NB4 (cell line): Measurements from ENCODE around the gene SSX4B.
"Not testable (repeated sequence)": the region's sequence is repeated elsewhere in the genome, so short reads cannot be mapped to it uniquely, and the experiment has no call there.

Experiments
- CTCF ChIP-seq: IDR thresholded peaks from one replicate; pipeline ENCODE4 v1.5.1; 2012; ENCODE audit warnings: low read depth, low read length
- MAX ChIP-seq: IDR thresholded peaks from 2 replicates; pipeline ENCODE4 v1.6.1; 2011; ENCODE audit warnings: low read depth, low read length

- not testable (repeated sequence) for TF ChIP-seq CTCF, MAX
Observed at GRCh38 chrX:48430166-48430565, 18.4 kb upstream of the SSX4B start.
